A673 (cell line): ENCODE data around the gene CCDC185.

Source experiments
- EZH2 ChIP-seq: fragments of 200-600 bp; sonication (generic); IDR thresholded peaks from 2 replicates; pipeline ENCODE4 v1.6.1; 2017; ENCODE audit warnings: borderline replicate concordance, low read depth, mild to moderate bottlenecking, mixed read lengths, antibody characterized with exemption, low read length; ENCODE audit not compliant: poor library complexity, severe bottlenecking
- TF ChIP-seq, protein P1 (sequence below): fragments of 300-800, 200-600 bp; sonication (generic); conservative IDR thresholded peaks from 2 replicates; pipeline ENCODE4 v1.5.1; 2017; ENCODE audit warnings: low read depth, mild to moderate bottlenecking, antibody characterized with exemption, low read length, moderate library complexity, mixed read lengths

DNA sequence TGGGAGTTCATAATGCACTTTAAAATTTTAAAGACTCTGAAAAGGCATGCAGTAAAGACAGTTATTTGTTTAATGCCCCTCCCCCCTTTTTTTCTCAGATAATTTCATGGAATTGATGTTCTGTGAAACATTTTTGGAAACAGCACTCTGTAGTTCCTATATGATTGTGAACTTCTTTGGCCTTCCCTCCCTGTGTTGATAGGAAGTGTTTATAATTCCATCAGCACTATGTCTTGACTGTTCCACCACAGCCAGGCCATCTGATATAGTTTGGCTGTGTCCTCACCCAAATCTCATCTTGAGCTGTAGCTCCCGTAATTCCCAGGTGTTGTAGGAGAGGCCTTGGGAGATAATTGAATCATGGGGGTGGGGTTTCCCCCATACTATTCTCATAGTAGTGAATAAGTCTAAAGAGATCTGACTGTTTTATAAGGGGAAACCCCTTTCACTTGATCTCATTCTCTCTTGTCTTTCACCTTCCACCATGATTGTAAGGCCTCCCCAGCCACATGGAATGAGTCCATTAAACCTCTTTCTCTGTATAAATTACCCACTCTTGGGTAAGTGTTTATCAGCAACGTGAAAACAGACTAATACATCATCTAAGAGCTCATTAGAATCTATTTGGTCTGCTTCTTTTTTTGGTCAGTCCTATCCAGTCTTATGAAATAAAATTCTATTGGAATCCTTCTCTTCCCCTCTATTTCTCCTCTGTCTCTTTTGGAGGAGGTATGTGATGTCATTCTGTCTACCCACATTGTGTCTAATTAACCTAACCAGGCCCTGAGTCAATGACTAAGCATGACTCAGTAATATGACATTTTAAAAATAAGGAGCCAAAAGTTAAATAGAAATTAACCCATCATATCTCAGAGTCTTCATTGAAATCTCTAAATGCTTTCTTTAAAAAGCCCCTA lies 8.9 kb downstream of the CCDC185 start:
- TF ChIP-seq, protein P1, sequence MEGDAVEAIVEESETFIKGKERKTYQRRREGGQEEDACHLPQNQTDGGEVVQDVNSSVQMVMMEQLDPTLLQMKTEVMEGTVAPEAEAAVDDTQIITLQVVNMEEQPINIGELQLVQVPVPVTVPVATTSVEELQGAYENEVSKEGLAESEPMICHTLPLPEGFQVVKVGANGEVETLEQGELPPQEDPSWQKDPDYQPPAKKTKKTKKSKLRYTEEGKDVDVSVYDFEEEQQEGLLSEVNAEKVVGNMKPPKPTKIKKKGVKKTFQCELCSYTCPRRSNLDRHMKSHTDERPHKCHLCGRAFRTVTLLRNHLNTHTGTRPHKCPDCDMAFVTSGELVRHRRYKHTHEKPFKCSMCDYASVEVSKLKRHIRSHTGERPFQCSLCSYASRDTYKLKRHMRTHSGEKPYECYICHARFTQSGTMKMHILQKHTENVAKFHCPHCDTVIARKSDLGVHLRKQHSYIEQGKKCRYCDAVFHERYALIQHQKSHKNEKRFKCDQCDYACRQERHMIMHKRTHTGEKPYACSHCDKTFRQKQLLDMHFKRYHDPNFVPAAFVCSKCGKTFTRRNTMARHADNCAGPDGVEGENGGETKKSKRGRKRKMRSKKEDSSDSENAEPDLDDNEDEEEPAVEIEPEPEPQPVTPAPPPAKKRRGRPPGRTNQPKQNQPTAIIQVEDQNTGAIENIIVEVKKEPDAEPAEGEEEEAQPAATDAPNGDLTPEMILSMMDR: no peak
- no peak for TF ChIP-seq EZH2
